ENCODE results near the gene MXRA8. TPM values are rescaled to one million over a fixed set of nuclear protein-coding genes. Genes with fewer than 3 reads are reported as not detected.

MXRA8 gene
- total and polyA plus RNA-seq, 8 donors = 1.6 to 35.8 (median 11.7) TPM

- Histone ChIP-seq H3K27ac (peak overlapping the region; percentile 90 to 97 (median 94)), H3K4me1 (peaks cover 7 to 26% (median 24%) of the 10 kb centered on the region in 3 donors), H3K36me3 (peaks cover 0 to 27% (median 20%) of the 10 kb centered on the region in 3 donors), H3K9me3 (no peaks in the 10 kb centered on the region), H3K4me3 (peak overlapping the region; percentile 56 to 92 (median 84)), H3K27me3 (no peaks in the 10 kb centered on the region)
- intact Hi-C loops (cut with DNase I) = no loop called here
- DNase-seq = peak in 4 of 6 donors; percentile 56 to 78 (median 66)
- no peak for FAIRE-seq
- TF ChIP-seq CTCF (IDR thresholded peaks at IDR 0.05) = no peak
- ATAC-seq = peak; percentile 2 to 10 (median 8)
- 18 to 28% methylated on average over 54 to 57 of the region's 57 CpGs for WGBS, 2 donors
These were observed 48.9 kb downstream of the MXRA8 start for GRCh38 chr1:1309251-1310108.

- H3K27ac ChIP-seq = peak overlapping the region; percentile 90 to 97 (median 94)
- no peaks in the 10 kb centered on the region for H3K9me3 ChIP-seq
- intact Hi-C loops (cut with DNase I) = no loop called here
- peaks cover 7 to 28% (median 24%) of the 10 kb centered on the region in 3 donors for H3K4me1 ChIP-seq
- TF ChIP-seq CTCF (IDR thresholded peaks at IDR 0.05) = no peak
- peak; percentile 4 to 10 (median 6) for ATAC-seq
- 0 to 1% methylated on average over 33 to 66 of the region's 66 CpGs for WGBS, 2 donors
- H3K27me3 ChIP-seq = no peaks in the 10 kb centered on the region
- no peak for FAIRE-seq
- H3K36me3 ChIP-seq = peaks cover 0 to 21% (median 13%) of the 10 kb centered on the region in 3 donors
- DNase-seq = peak in 3 of 6 donors; percentile 39 to 79 (median 71)
- H3K4me3 ChIP-seq = peak overlapping the region; percentile 56 to 92 (median 84)
These were observed 49.6 kb downstream of the MXRA8 start for GRCh38 chr1:1308756-1309250.

- no peak for FAIRE-seq
- Histone ChIP-seq H3K36me3 (peaks cover 0 to 16% (median 8%) of the 10 kb centered on the region in 3 donors), H3K9me3 (no peaks in the 10 kb centered on the region), H3K27me3 (no peaks in the 10 kb centered on the region), H3K27ac (peak within 1 kb of the TSS; percentile 90 to 97 (median 94)), H3K4me3 (peak within 1 kb of the TSS; percentile 57 to 92 (median 84)), H3K4me1 (peaks cover 7 to 28% (median 24%) of the 10 kb centered on the region in 3 donors)
- intact Hi-C loops (cut with DNase I) = no loop called here
- DNase-seq = peak; percentile 81 to 94 (median 89)
- peak; percentile 78 to 84 (median 81) for ATAC-seq
- 0% methylated on average over 52 to 130 of the region's 131 CpGs for WGBS, 2 donors
- no peak for TF ChIP-seq CTCF (IDR thresholded peaks at IDR 0.05)
These were observed 50.2 kb downstream of the MXRA8 start, which contains the start of the genes ACAP3 and PUSL1 for GRCh38 chr1:1307923-1308755. TSS of gene ACAP3 (minus strand) at chr1:1307930. CDS start at chr1:1307815, 115 bp downstream. TSS of gene PUSL1 (plus strand) at chr1:1308597. CDS start at chr1:1308644, 47 bp downstream.

GRCh38 chr1:1307261-1307922 lies 51.0 kb downstream of the MXRA8 start:
- Histone ChIP-seq H3K4me1 (peaks cover 7 to 28% (median 24%) of the 10 kb centered on the region in 3 donors), H3K27ac (peak overlapping the region in 3 of 4 donors; percentile 27 to 97 (median 41)), H3K4me3 (peak overlapping the region; percentile 57 to 92 (median 84)), H3K27me3 (no peaks in the 10 kb centered on the region), H3K36me3 (peaks cover 0 to 9% (median 7%) of the 10 kb centered on the region in 3 donors), H3K9me3 (no peaks in the 10 kb centered on the region)
- ATAC-seq = no peak
- 1% methylated on average over 65 to 83 of the region's 83 CpGs for WGBS, 2 donors
- no peak for TF ChIP-seq CTCF (IDR thresholded peaks at IDR 0.05)
- peak in 4 of 6 donors; percentile 40 to 77 (median 61) for DNase-seq
- FAIRE-seq = no peak
- intact Hi-C loops (cut with DNase I) = no loop called here
